Aorta (tissue), 5 donors: ENCODE measurements around the gene VWA2. TPM values are rescaled to one million over a fixed set of nuclear protein-coding genes. Genes with fewer than 3 reads are reported as not detected.

Source experiments
- ATAC-seq: fragments of 200-7000 bp; cut with Tn5 transposase; one replicate; pipeline ENCODE4 v1.9.1; 2022; ENCODE audit warnings: moderate library complexity; ENCODE audit not compliant: low FRiP score
- DNase-seq, 2 donors: peaks; one replicate each; pipeline ENCODE4 v3.0.0-alpha.2; 2020
- H3K27ac ChIP-seq, 2 donors: one replicate each; pipeline ENCODE4 v1.5.1; 2013; ENCODE audit warnings: low read length in 2 of 2, mild to moderate bottlenecking in 2 of 2, moderate library complexity in 2 of 2, control low read depth in 1 of 2, inconsistent platforms in 1 of 2, low read depth in 1 of 2
- H3K27me3 ChIP-seq, 2 donors: one replicate each; pipeline ENCODE4 v1.6.1; 2013; ENCODE audit warnings: control low read depth in 1 of 2, low read length in 1 of 2, mild to moderate bottlenecking in 1 of 2, moderate library complexity in 1 of 2; ENCODE audit not compliant: insufficient read depth in 2 of 2, control insufficient read depth in 1 of 2
- H3K36me3 ChIP-seq, 2 donors: one replicate each; pipeline ENCODE4 v1.6.1; 2013; ENCODE audit warnings: control low read depth in 1 of 2, low read length in 1 of 2, mild to moderate bottlenecking in 1 of 2; ENCODE audit not compliant: insufficient read depth in 2 of 2, control insufficient read depth in 1 of 2
- H3K4me1 ChIP-seq, 2 donors: one replicate each; pipeline ENCODE4 v1.6.1; 2013; ENCODE audit warnings: low read length in 2 of 2, control low read depth in 1 of 2, mild to moderate bottlenecking in 1 of 2, moderate library complexity in 1 of 2; ENCODE audit not compliant: insufficient read depth in 2 of 2, control insufficient read depth in 1 of 2
- H3K4me3 ChIP-seq, 2 donors: one replicate each; pipeline ENCODE4 v1.5.1; 2013; ENCODE audit warnings: low read length in 2 of 2, control low read depth in 1 of 2, mild to moderate bottlenecking in 1 of 2
- H3K9me3 ChIP-seq: one replicate; pipeline ENCODE4 v1.6.1; 2013; ENCODE audit warnings: mild to moderate bottlenecking, low read length; ENCODE audit not compliant: control insufficient read depth
- WGBS, 2 donors: extraction: QIAGEN DNeasy Blood & Tissue Kit; methylation state at CpG; one replicate each; pipeline ENCODE4 v1.1.7; 2013; 5-methylcytosine and 5-hydroxymethylcytosine counted together
- intact Hi-C, 2 donors: fragments of 100-400 bp; cut with DNase I; formaldehyde crosslinking; loops; one replicate each; pipeline versions ENCODE4 v1.14.2 to v1.15.0; 2022
- polyA plus RNA-seq, 2 donors: library from polyadenylated mRNA; stranded (reverse); fragments of 200-250 nt; gene quantifications; one replicate each; pipeline ENCODE4 v1.2.3, GENCODE V29; 2013
- total RNA-seq, 2 donors: library from RNA; stranded (reverse); fragmentation: NEBNext Ultra II Directional; extraction: Animal tissue kit (Norgen Biotek cat#: 25700); gene quantifications; one replicate each; pipeline ENCODE4 v1.2.1, GENCODE V29; 2021
- donor health status: healthy with polysubstance abuse.
- donor health status: Bipolar disorder and iron deficiency.
- donor health status: DM: no; HTN: no; CAD: no.
- donor health status: DM: no; HTN: no; CAD: no.
- donor health status: DM: yes; HTN: yes; CAD: no.

VWA2 gene
- total and polyA plus RNA-seq, 4 donors: 0.13 to 0.45 TPM; not detected in 2

DNA sequence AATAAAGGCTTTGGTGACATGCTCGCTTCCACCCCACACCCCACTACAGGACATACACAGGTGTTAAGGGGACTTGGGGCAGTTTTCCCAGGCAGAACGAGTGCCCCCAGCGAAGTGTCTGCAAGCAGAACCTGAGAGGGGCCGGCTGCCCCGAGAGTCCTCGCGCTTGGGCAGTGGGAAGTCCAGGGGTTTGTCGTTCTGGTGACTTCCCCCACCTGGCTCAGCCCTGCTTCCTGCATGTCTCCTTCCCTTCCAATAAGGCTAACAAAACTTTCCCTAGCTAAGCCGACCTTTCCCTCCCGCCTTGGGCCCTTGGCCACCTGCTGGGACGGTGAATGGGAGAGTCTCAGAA is 916 bp downstream of the VWA2 start:
- Histone ChIP-seq H3K9me3 (no peaks in the 10 kb centered on the region), H3K27ac (no peak overlapping the region), H3K4me1 (no peaks in the 10 kb centered on the region), H3K27me3 (peaks cover 0 to 4% of the 10 kb centered on the region in 2 donors), H3K4me3 (no peak overlapping the region), H3K36me3 (no peaks in the 10 kb centered on the region)
- 81 to 82% methylated on average over 11 of the region's 11 CpGs for WGBS, 2 donors
- no peak for ATAC-seq
- intact Hi-C loops: no loop called here
- DNase-seq: no peak

DNA sequence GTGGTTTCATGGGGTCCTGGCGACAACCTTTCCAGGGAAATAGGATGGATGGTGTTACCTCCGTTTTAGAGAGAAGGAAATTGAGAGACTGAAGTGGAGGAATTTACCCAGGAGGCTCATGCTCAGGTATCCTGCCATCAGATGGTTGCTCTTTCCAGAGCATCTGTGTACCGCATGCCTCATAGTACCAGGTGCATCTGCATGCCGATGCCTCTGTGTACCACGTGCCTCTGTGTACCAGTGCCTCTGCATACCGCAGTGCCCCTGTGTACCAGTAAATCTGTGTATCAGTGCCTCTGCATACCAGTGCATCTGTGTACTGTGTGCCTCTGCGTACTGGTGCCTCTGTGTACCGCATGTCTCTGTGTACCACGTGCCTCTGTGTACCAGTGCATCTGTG is 3.2 kb downstream of the VWA2 start:
- WGBS, 2 donors: 82 to 88% methylated on average over 9 of the region's 9 CpGs
- Histone ChIP-seq H3K36me3 (no peaks in the 10 kb centered on the region), H3K9me3 (no peaks in the 10 kb centered on the region), H3K27me3 (peaks cover 0 to 2% of the 10 kb centered on the region in 2 donors), H3K4me3 (no peak overlapping the region), H3K27ac (no peak overlapping the region), H3K4me1 (no peaks in the 10 kb centered on the region)
- DNase-seq (no peak), ATAC-seq (no peak)
- intact Hi-C loops: no loop called here

DNA sequence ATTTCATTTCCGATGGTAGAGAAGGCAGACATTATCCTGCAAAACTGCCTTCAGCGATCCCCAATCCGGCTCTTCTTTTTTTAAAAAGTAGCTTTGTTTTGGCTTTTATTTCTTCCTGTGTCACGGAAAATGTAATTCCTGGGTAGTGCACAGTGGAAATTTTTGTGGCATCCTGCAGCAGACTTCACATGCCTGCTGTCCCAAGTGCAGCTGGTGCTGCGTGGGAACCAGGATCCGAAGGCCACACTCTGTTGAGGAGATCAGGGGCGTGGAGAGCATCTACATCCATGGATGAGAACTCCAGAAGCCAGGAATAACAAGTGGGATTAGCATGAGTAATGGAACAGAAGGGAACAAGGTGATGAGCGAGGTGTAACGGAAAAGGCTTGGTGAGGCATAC is 4.6 kb downstream of the VWA2 start:
- H3K9me3 ChIP-seq: no peaks in the 10 kb centered on the region
- ATAC-seq: no peak
- H3K27me3 ChIP-seq: peaks cover 0 to 2% of the 10 kb centered on the region in 2 donors
- intact Hi-C loops: no loop called here
- H3K36me3 ChIP-seq: no peaks in the 10 kb centered on the region
- no peak for DNase-seq
- no peak overlapping the region for H3K27ac ChIP-seq
- H3K4me3 ChIP-seq: no peak overlapping the region
- H3K4me1 ChIP-seq: no peaks in the 10 kb centered on the region
- 65 to 68% methylated on average over 9 of the region's 9 CpGs for WGBS, 2 donors

DNA sequence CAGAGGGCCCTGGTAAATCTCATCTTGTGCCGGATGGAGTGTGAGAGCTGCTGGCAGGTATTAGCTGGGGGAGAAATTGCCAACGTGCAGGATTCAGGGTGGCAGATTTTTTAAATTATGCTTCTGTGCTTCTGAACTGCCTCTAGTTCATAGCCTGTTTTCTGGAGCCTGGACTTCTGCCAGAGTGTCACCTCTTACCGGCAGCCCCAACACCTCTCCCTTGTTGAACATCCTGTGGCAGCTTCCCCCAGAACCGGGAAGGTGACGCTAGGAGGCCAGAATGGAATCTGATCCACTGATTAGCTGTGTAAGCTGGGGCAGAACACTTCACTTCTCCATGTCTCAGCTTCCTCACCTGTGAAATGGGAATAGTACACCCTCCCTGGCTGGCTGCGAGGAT is 5.1 kb downstream of the VWA2 start:
- Histone ChIP-seq H3K27ac (no peak overlapping the region), H3K27me3 (peaks cover 0 to 2% of the 10 kb centered on the region in 2 donors), H3K4me1 (no peaks in the 10 kb centered on the region), H3K9me3 (no peaks in the 10 kb centered on the region), H3K4me3 (no peak overlapping the region), H3K36me3 (no peaks in the 10 kb centered on the region)
- no peak for DNase-seq
- no peak for ATAC-seq
- 47 to 58% methylated on average over 6 of the region's 6 CpGs for WGBS, 2 donors
- intact Hi-C loops: no loop called here

DNA sequence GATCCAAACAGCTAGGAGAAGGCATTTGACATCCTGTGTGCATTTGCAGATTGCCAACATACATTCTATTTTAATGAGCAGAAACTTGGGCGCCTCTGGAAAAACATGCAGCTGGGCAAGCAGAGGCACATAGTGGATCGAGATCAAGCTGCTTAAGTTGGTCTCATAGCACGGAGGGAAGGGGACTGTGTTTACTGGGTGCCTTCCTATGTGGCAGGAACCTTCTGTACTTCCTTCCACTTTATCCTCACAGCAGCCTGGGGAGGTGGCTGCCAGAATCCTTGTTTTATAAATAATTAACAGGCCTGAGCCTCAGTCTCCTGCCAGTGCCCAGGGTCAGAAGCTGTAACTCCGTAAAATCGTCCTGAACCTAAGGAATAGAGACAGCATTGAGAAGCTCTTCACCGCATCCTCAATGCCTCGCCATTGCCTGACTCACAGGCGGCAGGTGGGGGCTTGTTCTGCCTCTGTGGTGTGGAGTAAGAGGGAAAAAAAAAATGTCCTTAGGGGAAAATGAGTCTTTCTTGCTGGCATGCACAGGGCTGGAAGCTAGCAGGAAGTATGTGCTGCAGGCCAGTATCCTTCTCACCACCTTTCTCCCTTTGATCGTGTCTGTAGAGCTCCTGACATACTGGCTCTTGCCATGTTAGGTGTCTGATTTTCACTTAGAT is 6.2 kb downstream of the VWA2 start:
- ATAC-seq: no peak
- no peak overlapping the region for H3K4me3 ChIP-seq
- DNase-seq: no peak
- H3K36me3 ChIP-seq: no peaks in the 10 kb centered on the region
- intact Hi-C loops: no loop called here
- H3K9me3 ChIP-seq: no peaks in the 10 kb centered on the region
- H3K27ac ChIP-seq: no peak overlapping the region
- peaks cover 0 to 2% of the 10 kb centered on the region in 2 donors for H3K27me3 ChIP-seq
- no peaks in the 10 kb centered on the region for H3K4me1 ChIP-seq
- WGBS, 2 donors: 70 to 74% methylated on average over 9 of the region's 9 CpGs

DNA sequence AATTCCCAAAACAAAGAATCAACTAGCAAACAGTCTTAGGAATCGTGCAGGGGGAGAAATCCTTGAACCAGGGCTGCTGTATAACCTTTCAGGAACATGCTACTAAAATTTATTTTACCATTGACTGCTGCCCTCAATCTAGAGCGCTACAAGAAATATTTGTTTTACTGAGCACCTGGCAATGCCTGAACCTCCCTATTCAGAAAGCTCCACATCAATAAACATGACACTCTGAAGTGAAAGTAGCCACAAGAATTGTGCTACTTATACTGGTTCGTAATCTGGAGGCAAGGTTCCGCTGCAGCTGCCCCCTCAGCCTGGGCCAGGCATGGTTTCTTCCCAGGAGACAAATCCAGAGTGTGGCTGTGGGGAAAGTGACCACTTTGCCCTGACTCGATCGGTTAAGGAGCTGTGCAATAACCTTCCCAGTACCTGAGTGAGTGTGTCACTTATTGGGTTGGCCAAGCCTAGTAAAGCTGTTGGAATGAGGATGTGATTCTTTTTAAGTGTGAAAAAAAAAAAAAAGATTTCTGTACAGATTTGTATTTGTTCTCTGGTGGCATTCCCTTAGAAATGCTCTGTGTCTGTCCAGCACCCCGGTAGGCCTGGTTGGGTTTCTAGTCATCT is 7.7 kb downstream of the VWA2 start:
- no peak for ATAC-seq
- Histone ChIP-seq H3K9me3 (no peaks in the 10 kb centered on the region), H3K27me3 (peaks cover 0 to 2% of the 10 kb centered on the region in 2 donors), H3K27ac (no peak overlapping the region), H3K36me3 (no peaks in the 10 kb centered on the region), H3K4me1 (no peaks in the 10 kb centered on the region), H3K4me3 (no peak overlapping the region)
- intact Hi-C loops: no loop called here
- no peak for DNase-seq
- 74 to 83% methylated on average over 7 of the region's 7 CpGs for WGBS, 2 donors

DNA sequence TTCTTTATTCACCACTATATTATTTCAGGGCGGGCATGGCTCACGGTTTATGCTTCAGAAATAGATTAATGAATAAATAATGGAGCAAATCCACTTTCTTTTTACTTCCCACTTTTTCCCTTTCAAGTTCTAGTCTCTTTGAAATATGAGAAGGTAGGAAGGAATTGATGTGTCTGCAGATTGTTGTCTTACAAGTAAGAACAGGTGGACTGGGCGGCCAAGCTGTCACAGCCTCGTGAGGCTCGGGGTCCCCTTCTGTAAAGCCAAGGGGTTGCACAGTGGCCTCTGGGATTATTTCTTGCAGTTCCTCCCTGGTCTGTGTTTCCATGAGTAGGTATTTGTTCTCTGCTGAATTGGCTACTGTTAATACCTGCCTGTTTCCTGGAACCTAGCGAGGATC is 11.2 kb downstream of the VWA2 start:
- intact Hi-C loops: no loop called here
- WGBS, 2 donors: 93 to 94% methylated on average over 6 of the region's 6 CpGs
- Histone ChIP-seq H3K36me3 (no peaks in the 10 kb centered on the region), H3K27me3 (no peaks in the 10 kb centered on the region), H3K9me3 (no peaks in the 10 kb centered on the region), H3K27ac (no peak overlapping the region), H3K4me1 (no peaks in the 10 kb centered on the region), H3K4me3 (no peak overlapping the region)
- DNase-seq (no peak), ATAC-seq (no peak)

DNA sequence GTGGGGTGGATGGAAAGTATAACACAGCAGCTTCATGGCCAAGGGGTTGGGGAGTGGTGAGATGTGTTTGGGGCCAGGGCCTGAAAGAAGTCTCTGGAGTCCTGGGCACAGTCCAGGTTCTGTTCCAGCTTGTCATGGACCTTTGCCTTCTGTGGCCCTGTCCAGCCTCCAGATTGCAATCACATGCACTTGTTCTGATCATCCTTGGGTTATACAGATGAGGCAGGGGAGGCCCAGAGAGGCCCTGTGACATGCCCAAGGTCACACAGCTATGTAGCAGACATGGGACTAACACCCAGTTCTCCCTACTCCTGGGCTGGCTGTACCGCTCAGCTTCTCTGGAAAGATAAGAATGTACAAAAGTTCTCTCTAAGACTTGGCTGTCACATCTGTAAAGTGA is 11.7 kb downstream of the VWA2 start:
- Histone ChIP-seq H3K9me3 (no peaks in the 10 kb centered on the region), H3K27ac (no peak overlapping the region), H3K4me1 (no peaks in the 10 kb centered on the region), H3K4me3 (no peak overlapping the region), H3K27me3 (no peaks in the 10 kb centered on the region), H3K36me3 (no peaks in the 10 kb centered on the region)
- intact Hi-C loops: no loop called here
- ATAC-seq (no peak), DNase-seq (no peak)
- WGBS, 2 donors: 95% methylated on average over 1 of the region's 1 CpG

DNA sequence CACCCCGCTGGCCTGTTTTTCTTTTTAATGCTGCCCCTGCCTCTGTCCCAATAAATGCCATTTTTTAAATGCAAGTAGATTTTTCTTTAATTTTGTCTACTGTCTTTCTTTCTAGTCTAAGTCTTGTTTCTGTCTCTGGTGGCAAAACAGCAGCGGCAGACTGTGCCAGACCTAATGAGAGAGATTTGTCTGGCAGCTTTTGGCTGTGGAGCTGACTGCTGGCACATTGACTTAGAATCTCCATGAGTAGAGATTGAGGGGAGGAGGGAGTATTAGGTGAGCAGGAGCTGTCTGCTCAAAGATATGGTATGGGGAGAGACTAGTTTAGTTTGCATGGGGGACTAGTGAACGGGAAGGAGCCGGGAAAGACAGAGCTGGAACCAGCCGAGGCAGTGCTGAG is 13.0 kb downstream of the VWA2 start:
- WGBS, 2 donors: 90 to 93% methylated on average over 5 of the region's 5 CpGs
- H3K4me1 ChIP-seq: no peaks in the 10 kb centered on the region
- H3K36me3 ChIP-seq: no peaks in the 10 kb centered on the region
- no peaks in the 10 kb centered on the region for H3K27me3 ChIP-seq
- no peak for DNase-seq
- no peak for ATAC-seq
- no peak overlapping the region for H3K27ac ChIP-seq
- H3K4me3 ChIP-seq: no peak overlapping the region
- intact Hi-C loops: no loop called here
- no peaks in the 10 kb centered on the region for H3K9me3 ChIP-seq
